ENCODE results near the gene PDGFC.

DNA sequence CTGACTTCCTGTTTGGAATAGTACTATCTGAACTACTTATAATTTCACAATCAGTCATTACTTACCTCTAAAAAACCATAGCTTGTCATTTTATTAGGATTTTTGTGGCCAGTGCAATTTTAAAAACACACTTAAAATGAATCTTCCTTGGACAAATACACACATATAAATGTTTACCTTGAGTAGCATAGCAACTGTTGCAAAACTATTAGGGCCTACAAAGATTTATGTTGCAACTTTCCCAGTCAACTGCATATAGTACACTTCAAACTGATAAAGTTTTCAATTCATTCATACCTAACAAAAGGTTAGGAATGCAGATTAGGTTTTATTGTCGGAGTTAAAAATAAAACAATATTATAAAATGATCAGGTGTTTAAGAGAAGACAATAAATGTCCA lies 193.0 kb downstream of the PDGFC start:
- TF ChIP-seq ATF3 (IDR thresholded peaks at IDR 0.05; ENCODE audit: insufficient read depth, low read depth, low read length): no peak
- TF ChIP-seq CTCF (IDR thresholded peaks at IDR 0.05; ENCODE audit: control extremely low read depth in 1 of 3, insufficient read depth in 1 of 3, low read depth in 1 of 3, low read length in 3 of 3): no peak
- TF ChIP-seq JUND (IDR thresholded peaks at IDR 0.05; ENCODE audit: low read length): no peak
- no peak for TF ChIP-seq TEAD4 (IDR thresholded peaks at IDR 0.05; ENCODE audit: low read depth, low read length)
- no peak for TF ChIP-seq GABPA (IDR thresholded peaks at IDR 0.05; ENCODE audit: borderline replicate concordance, insufficient read depth, low read length)
- TF ChIP-seq CREB1 (IDR thresholded peaks at IDR 0.05): no peak
- TF ChIP-seq, protein P1, sequence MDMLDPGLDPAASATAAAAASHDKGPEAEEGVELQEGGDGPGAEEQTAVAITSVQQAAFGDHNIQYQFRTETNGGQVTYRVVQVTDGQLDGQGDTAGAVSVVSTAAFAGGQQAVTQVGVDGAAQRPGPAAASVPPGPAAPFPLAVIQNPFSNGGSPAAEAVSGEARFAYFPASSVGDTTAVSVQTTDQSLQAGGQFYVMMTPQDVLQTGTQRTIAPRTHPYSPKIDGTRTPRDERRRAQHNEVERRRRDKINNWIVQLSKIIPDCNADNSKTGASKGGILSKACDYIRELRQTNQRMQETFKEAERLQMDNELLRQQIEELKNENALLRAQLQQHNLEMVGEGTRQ (IDR thresholded peaks at IDR 0.05; ENCODE audit: low read length): no peak
- TF ChIP-seq EZH2 (IDR thresholded peaks at IDR 0.05; ENCODE audit: low read depth, low read length, severe bottlenecking): no peak
- no peak for TF ChIP-seq JUN (IDR thresholded peaks at IDR 0.05; ENCODE audit: low read depth, low read length)
- TF ChIP-seq POLR2A (IDR thresholded peaks at IDR 0.05; ENCODE audit: control extremely low read depth in 1 of 2, low read depth in 2 of 2, low read length in 2 of 2): no peak
- no peak for TF ChIP-seq SIX5 (IDR thresholded peaks at IDR 0.05; ENCODE audit: low read depth, low read length)
